Measurements from ENCODE around the gene HIVEP2.
A peak's percentile ranks its signal among the peaks of the same experiment; 100 is the strongest.

HIVEP2 gene

GRCh38 chr6:142749556-142749955 is 195.4 kb downstream of the HIVEP2 start:
- no peak overlapping the region for H3K4me3 ChIP-seq (replicated peaks; ENCODE audit: low read depth, low read length)
- TF ChIP-seq CTCF (IDR thresholded peaks at IDR 0.05; ENCODE audit: low read depth, low read length, missing control alignments), result no peak
- no peak for DNase-seq (ENCODE audit: extremely low read depth, low read depth)

- H3K4me3 ChIP-seq (replicated peaks; ENCODE audit: low read depth, low read length), result no peak overlapping the region
- TF ChIP-seq CTCF (IDR thresholded peaks at IDR 0.05; ENCODE audit: low read depth, low read length, missing control alignments), result peak; percentile 45
- no peak for DNase-seq (ENCODE audit: extremely low read depth, low read depth)
Measured at GRCh38 chr6:142746524-142746923, 198.5 kb downstream of the HIVEP2 start.

GRCh38 chr6:142744836-142745235 is 200.1 kb downstream of the HIVEP2 start:
- H3K4me3 ChIP-seq (replicated peaks; ENCODE audit: low read depth, low read length), result no peak overlapping the region
- no peak for DNase-seq (ENCODE audit: extremely low read depth, low read depth)
- TF ChIP-seq CTCF (IDR thresholded peaks at IDR 0.05; ENCODE audit: low read depth, low read length, missing control alignments), result no peak

GRCh38 chr6:142740449-142740848 is 204.5 kb downstream of the HIVEP2 start:
- no peak for TF ChIP-seq CTCF (IDR thresholded peaks at IDR 0.05; ENCODE audit: low read depth, low read length, missing control alignments)
- H3K4me3 ChIP-seq (replicated peaks; ENCODE audit: low read depth, low read length), result no peak overlapping the region
- DNase-seq (ENCODE audit: extremely low read depth, low read depth), result no peak

- TF ChIP-seq CTCF (IDR thresholded peaks at IDR 0.05; ENCODE audit: low read depth, low read length, missing control alignments), result no peak
- H3K4me3 ChIP-seq (replicated peaks; ENCODE audit: low read depth, low read length), result no peak overlapping the region
- no peak for DNase-seq (ENCODE audit: extremely low read depth, low read depth)
Measured at GRCh38 chr6:142738731-142739130, 206.2 kb downstream of the HIVEP2 start.

- no peak overlapping the region for H3K4me3 ChIP-seq (replicated peaks; ENCODE audit: low read depth, low read length)
- no peak for DNase-seq (ENCODE audit: extremely low read depth, low read depth)
- TF ChIP-seq CTCF (IDR thresholded peaks at IDR 0.05; ENCODE audit: low read depth, low read length, missing control alignments), result no peak
Measured at GRCh38 chr6:142738035-142738396, 207.0 kb downstream of the HIVEP2 start.

GRCh38 chr6:142737368-142738034 is 207.5 kb downstream of the HIVEP2 start:
- H3K4me3 ChIP-seq (replicated peaks; ENCODE audit: low read depth, low read length), result no peak overlapping the region
- no peak for DNase-seq (ENCODE audit: extremely low read depth, low read depth)
- no peak for TF ChIP-seq CTCF (IDR thresholded peaks at IDR 0.05; ENCODE audit: low read depth, low read length, missing control alignments)

Measured in HFF-Myc (cell line).